ENCODE measurements around the gene CTTN. TPM values are rescaled to one million over a fixed set of nuclear protein-coding genes. Genes with fewer than 3 reads are reported as not detected.
"Not testable (repeated sequence)": the region's sequence is repeated elsewhere in the genome, so short reads cannot be mapped to it uniquely, and the experiment has no call there.

CTTN gene
- polyA plus RNA-seq, 4 donors, result 132 to 226 (median 158) TPM

- no peak for DNase-seq (ENCODE audit: low read depth in 4 of 4, low spot score in 3 of 4)
Observed at GRCh38 chr11:70445091-70445490, 46.8 kb downstream of the CTTN start.

DNA sequence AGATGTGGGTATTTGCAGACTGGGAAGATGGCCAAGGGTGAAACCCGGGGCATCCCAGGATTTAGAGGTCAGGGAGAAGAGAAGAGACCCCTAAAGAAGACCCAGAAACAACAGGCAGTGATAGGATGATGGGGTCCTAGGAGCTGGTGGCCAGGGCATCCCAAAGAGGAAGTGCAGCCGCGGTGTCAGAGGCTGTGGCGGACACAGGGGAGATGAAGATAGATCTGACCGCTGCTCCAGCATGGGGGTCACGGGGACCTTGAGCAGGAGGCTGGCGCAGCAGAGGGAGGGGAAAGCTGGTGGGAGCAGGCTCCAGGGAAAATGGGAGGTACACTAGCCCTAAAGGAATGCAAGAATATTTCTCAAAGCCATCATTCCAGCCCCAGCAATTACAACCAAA lies 47.3 kb downstream of the CTTN start:
- DNase-seq (ENCODE audit: low read depth in 4 of 4, low spot score in 3 of 4), result no peak

- DNase-seq (ENCODE audit: low read depth in 4 of 4, low spot score in 3 of 4), result no peak
Observed at GRCh38 chr11:70448983-70449567, 50.7 kb downstream of the CTTN start.

DNA sequence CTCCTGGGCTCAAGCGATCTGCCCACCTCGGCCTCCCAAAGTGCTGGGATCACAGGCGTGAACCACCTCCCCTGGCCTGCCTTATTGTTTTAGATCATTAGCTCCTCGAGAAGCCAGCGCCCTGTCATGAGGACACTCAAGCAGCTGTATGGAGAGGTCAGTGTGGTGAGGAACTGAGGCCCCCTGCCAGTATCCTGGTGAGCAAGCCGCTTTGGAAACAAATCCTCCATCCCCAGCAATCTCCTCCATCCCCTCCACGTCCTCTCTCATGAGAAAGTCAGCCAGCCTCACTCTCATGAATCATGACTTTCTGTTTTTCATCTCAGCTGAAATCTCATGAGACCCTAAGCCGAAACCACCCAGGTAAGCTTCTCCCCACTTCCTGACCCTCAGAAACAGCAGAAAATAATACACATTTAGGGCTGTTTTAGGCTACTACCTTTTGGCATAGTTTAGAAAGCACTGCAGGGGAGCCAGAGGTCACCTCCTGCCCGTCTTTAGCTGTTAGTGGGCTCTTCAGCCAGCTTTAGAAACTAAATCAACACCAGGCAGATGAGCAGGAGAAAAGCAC lies 56.0 kb downstream of the CTTN start:
- DNase-seq (ENCODE audit: low read depth in 4 of 4, low spot score in 3 of 4), result no peak

- not testable (repeated sequence) for DNase-seq (ENCODE audit: low read depth in 4 of 4, low spot score in 3 of 4)
Observed at GRCh38 chr11:70454811-70455210, 56.5 kb downstream of the CTTN start.

- no peak for DNase-seq (ENCODE audit: low read depth in 4 of 4, low spot score in 3 of 4)
Observed at GRCh38 chr11:70455354-70455753, 57.0 kb downstream of the CTTN start.

DNA sequence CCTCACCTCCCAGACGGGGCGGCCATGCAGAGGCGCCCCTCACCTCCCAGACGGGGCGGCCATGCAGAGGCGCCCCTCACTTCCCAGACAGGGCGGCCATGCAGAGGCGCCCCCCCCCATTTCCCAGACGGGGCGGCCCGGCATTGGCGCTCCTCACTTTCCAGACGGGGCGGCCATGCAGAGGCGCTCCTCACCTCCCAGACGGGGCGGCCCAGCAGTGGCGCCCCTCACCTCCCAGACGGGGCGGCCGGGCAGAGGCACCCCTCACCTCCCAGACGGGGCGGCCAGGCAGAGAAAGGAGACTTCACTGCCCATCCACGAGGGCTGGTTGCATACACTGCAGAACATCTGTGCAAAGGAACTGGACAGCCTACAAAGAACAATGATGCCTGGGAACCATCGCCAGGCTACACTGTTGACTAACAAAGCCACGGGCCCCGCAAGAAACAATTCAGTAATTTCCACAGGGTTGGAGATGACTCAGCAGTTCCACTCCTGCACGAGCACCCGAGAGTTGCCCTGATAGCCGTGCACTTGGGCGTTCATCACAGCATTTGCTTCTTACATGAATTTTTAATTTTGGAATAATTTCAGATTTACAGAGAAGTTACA lies 58.7 kb downstream of the CTTN start:
- no peak for DNase-seq (ENCODE audit: low read depth in 4 of 4, low spot score in 3 of 4)

GRCh38 chr11:70458736-70459135 lies 60.4 kb downstream of the CTTN start:
- no peak for DNase-seq (ENCODE audit: low read depth in 4 of 4, low spot score in 3 of 4)

DNA sequence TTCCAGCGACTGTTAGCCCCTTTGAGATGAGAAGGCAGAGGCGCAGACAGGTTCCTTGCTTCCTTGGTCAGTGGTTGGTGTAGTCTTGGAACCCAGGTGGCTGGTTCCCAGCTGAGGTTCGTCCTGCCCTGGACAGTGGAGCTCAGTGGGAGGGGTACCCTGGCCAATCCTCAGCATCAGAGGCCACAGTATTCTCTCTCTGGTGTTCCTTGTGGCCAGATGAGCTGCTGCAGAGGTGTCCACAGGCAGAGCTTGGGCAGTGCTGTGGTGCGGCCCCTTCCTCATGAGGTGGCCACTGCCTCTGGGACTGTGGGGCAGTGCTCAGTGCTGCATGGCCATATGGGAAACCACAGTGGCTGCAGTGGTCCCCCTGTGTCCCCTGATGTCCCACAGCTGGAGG lies 61.8 kb downstream of the CTTN start:
- DNase-seq (ENCODE audit: low read depth in 4 of 4, low spot score in 3 of 4), result no peak

- DNase-seq (ENCODE audit: low read depth in 4 of 4, low spot score in 3 of 4), result no peak
Observed at GRCh38 chr11:70460964-70461363, 62.6 kb downstream of the CTTN start.

- DNase-seq (ENCODE audit: low read depth in 4 of 4, low spot score in 3 of 4), result no peak
Observed at GRCh38 chr11:70462818-70463477, 64.6 kb downstream of the CTTN start.

DNA sequence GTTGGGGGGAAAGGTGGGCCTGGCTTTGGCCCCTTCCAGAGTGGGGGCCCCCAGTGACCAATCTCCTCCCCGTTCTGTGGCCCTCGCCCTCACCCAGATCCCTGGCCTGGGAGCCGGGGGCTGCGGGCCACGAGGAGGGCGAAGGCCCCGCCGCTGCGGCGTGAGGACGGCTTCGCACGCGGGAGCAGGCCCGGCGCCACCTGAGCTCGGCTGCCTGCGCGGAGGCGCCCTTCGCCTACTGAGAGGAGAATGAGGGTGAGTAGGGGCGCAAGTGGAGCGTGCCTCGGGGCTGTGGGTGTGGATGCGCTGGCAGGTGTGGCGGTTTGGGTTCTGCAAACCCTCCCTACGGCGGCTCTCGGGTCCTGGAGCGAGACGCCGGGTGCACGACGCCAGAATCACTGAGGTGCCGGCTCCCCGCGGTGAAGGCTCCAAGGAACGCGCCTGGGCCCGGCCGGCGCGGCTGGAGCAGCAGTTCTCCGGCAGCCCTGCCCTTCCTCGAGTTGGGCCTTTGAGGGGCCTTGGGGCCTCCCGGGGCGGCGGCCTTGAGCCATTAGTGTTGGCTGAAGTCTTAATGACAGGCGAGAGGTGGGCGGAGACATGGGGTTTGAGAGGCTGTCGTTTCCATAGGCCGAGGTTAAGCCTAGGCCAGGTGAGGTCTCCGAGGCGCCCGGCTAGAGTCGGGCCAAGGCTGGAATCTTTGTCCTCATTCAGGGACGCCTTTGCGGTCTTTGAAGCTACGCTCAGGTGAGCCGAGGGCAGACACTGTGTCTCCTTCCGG lies 65.3 kb downstream of the CTTN start:
- no peak for DNase-seq (ENCODE audit: low read depth in 4 of 4, low spot score in 3 of 4)

DNA sequence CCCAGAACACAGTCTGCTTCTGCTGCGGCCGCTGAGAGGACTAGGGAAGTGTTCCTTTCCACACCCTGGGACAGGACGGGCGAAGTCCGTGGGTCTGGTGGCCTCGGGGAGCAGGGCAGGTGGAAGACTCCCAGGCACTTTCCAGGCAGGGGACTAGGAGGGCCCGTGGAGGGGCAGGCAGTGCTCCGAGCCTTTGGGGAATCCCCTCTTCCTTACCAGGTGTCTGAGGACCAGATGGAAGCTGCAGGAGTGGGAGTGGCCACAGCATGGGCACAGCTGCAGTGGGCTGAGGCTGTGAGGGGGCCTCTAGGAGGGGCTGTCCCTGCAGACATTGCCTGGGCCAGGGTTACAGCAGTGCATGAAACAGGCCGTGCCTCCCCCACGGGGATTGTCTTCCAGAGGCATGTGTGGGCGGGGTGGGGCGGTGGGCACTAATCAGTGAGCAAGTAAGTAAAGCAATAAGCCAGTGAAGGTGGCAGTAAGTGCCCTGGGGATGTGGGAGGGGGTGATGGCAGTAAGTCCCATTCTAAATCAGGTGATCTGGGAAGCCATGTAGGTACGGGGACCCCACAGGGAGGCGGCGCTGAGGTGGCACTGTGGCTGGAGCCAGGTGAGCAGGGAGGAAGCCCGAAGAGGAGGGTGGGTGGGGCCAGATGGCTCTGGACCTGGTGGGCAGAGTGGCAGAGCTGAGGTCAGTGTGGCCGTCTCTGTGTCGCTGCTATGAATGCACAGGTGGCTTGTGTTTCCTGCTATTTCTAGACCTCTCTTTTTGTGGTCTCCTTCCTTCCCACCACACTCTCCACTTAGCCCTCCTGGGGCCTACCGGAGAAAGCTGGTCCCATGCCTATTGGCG lies 66.4 kb downstream of the CTTN start:
- DNase-seq (ENCODE audit: low read depth in 4 of 4, low spot score in 3 of 4), result no peak

DNA sequence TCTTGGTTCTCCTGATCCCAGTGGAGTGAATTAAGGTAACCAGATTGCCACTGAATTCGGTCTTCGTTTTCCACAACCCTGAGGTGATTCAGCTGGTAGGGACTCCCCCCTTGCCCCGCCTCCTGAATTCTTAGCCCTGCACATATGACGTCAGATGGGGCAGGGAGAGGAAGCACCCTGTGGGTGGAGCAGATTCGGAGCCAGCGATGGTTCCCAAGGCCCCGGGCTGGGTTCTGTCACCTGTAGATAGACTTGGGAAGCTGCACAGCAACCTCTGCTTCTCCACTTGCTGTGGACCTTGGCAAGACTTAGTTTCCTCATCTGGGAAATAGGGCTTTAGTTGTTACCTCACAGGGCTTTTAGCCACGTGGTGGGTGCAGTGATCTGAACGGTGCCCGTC lies 67.8 kb downstream of the CTTN start:
- no peak for DNase-seq (ENCODE audit: low read depth in 4 of 4, low spot score in 3 of 4)

- no peak for DNase-seq (ENCODE audit: low read depth in 4 of 4, low spot score in 3 of 4)
Observed at GRCh38 chr11:70466596-70466995, 68.3 kb downstream of the CTTN start.

GRCh38 chr11:70467201-70468085 lies 69.1 kb downstream of the CTTN start:
- DNase-seq (ENCODE audit: low read depth in 4 of 4, low spot score in 3 of 4), result peak in 1 of 4 donors; percentile 29

- no peak for DNase-seq (ENCODE audit: low read depth in 4 of 4, low spot score in 3 of 4)
Observed at GRCh38 chr11:70468256-70469195, 70.2 kb downstream of the CTTN start.

GRCh38 chr11:70470127-70470526 lies 71.8 kb downstream of the CTTN start:
- no peak for DNase-seq (ENCODE audit: low read depth in 4 of 4, low spot score in 3 of 4)

All from left renal pelvis (tissue), 4 donors.